HepG2 (cell line): ENCODE measurements around the gene SMLR1. TPM values are rescaled to one million over a fixed set of nuclear protein-coding genes. Genes with fewer than 3 reads are reported as not detected.

Experiments
- CEBPB ChIP-seq: IDR thresholded peaks from 2 replicates; pipeline ENCODE4 v1.6.1; 2011; ENCODE audit warnings: low read depth, low read length, improper control_type of control experiment, borderline replicate concordance
- DNMT3B ChIP-seq: conservative IDR thresholded peaks from 2 replicates; pipeline ENCODE4 v1.6.1; 2016; ENCODE audit warnings: missing biosample characterization, control low read depth
- EEA1 ChIP-seq: sonication (generic); formaldehyde crosslinking; IDR thresholded peaks from 2 replicates; pipeline ENCODE4 v1.5.1; 2020; ENCODE audit warnings: mild to moderate bottlenecking, missing genetic modification reagents, borderline replicate concordance
- ETV6 ChIP-seq: sonication (generic); formaldehyde crosslinking; conservative IDR thresholded peaks from 2 replicates; pipeline ENCODE4 v1.4.0; 2020; ENCODE audit warnings: missing genetic modification reagents
- FUBP1 ChIP-seq: sonication (generic); formaldehyde crosslinking; IDR thresholded peaks from 2 replicates; pipeline ENCODE4 v1.5.1; 2020; ENCODE audit warnings: missing genetic modification reagents, mild to moderate bottlenecking, borderline replicate concordance
- GATA4 ChIP-seq: sonication (generic); IDR thresholded peaks from 2 replicates; pipeline ENCODE4 v1.6.1; 2016; ENCODE audit warnings: antibody characterized with exemption, low read depth, borderline replicate concordance
- GFI1 ChIP-seq: sonication (generic); formaldehyde crosslinking; IDR thresholded peaks from 2 replicates; pipeline ENCODE4 v1.5.0; 2020; ENCODE audit warnings: missing genetic modification reagents, mild to moderate bottlenecking, borderline replicate concordance
- HDAC6 ChIP-seq: fragments of 200-600 bp; sonication (generic); IDR thresholded peaks from 2 replicates; pipeline ENCODE4 v1.7.0; 2017; ENCODE audit warnings: mild to moderate bottlenecking, antibody characterized with exemption, low read length, low read depth
- HMG20B ChIP-seq: conservative IDR thresholded peaks from 2 replicates; pipeline ENCODE4 v1.6.1; 2016; ENCODE audit warnings: missing genetic modification reagents, missing compliant biosample characterization
- JUN ChIP-seq: sonication (generic); formaldehyde crosslinking; IDR thresholded peaks from 2 replicates; pipeline ENCODE4 v1.4.0; 2020; ENCODE audit warnings: mild to moderate bottlenecking, missing genetic modification reagents
- KLF13 ChIP-seq: sonication (generic); formaldehyde crosslinking; IDR thresholded peaks from 2 replicates; pipeline ENCODE4 v1.4.0; 2020; ENCODE audit warnings: mild to moderate bottlenecking, missing genetic modification reagents
- MTA3 ChIP-seq: sonication (generic); formaldehyde crosslinking; IDR thresholded peaks from 2 replicates; pipeline ENCODE4 v1.4.0; 2020; ENCODE audit warnings: missing genetic modification reagents
- MYC ChIP-seq: sonication (generic); formaldehyde crosslinking; IDR thresholded peaks from 2 replicates; pipeline ENCODE4 v1.9.0; 2021; ENCODE audit warnings: missing genetic modification reagents, borderline replicate concordance
- NFE2L1 ChIP-seq: sonication (generic); formaldehyde crosslinking; IDR thresholded peaks from 2 replicates; pipeline ENCODE4 v1.4.0; 2020; ENCODE audit warnings: missing genetic modification reagents, mild to moderate bottlenecking, borderline replicate concordance
- NFYB ChIP-seq: sonication (generic); formaldehyde crosslinking; IDR thresholded peaks from 2 replicates; pipeline ENCODE4 v1.4.0; 2020; ENCODE audit warnings: missing genetic modification reagents
- RNF2 ChIP-seq: fragments of 450-650 bp; conservative IDR thresholded peaks from 2 replicates; pipeline ENCODE4 v1.6.1; 2016; ENCODE audit warnings: low read depth
- SMAD1 ChIP-seq: sonication (generic); formaldehyde crosslinking; IDR thresholded peaks from 2 replicates; pipeline ENCODE4 v1.4.0; 2020; ENCODE audit warnings: missing genetic modification reagents, low read depth, mild to moderate bottlenecking, borderline replicate concordance
- SRY ChIP-seq: sonication (generic); formaldehyde crosslinking; IDR thresholded peaks from 2 replicates; pipeline ENCODE4 v1.8.0; 2022; ENCODE audit warnings: mild to moderate bottlenecking, missing genetic modification reagents
- TBX2 ChIP-seq: sonication (generic); formaldehyde crosslinking; IDR thresholded peaks from 2 replicates; pipeline ENCODE4 v1.5.0; 2020; ENCODE audit warnings: missing genetic modification reagents, mild to moderate bottlenecking, borderline replicate concordance
- TRIM22 ChIP-seq: fragments of 450-650 bp; IDR thresholded peaks from 2 replicates; pipeline ENCODE4 v1.6.1; 2017
- YY1 ChIP-seq: IDR thresholded peaks from 2 replicates; pipeline ENCODE4 v1.6.1; 2011; ENCODE audit warnings: low read length, low read depth, moderate library complexity, mild to moderate bottlenecking; ENCODE audit not compliant: insufficient read depth, insufficient replicate concordance
- ZC3H13 ChIP-seq: sonication (generic); formaldehyde crosslinking; IDR thresholded peaks from 2 replicates; pipeline ENCODE4 v1.8.1; 2023; ENCODE audit warnings: mild to moderate bottlenecking, missing genetic modification reagents, moderate library complexity
- ZNF160 ChIP-seq: sonication (generic); formaldehyde crosslinking; IDR thresholded peaks from 2 replicates; pipeline ENCODE4 v1.8.0; 2022; ENCODE audit warnings: mild to moderate bottlenecking, inconsistent platforms, missing genetic modification reagents
- ZNF264 ChIP-seq: sonication (generic); formaldehyde crosslinking; IDR thresholded peaks from 2 replicates; pipeline ENCODE4 v1.4.0; 2020; ENCODE audit warnings: missing genetic modification reagents
- ZNF30 ChIP-seq: sonication (generic); formaldehyde crosslinking; IDR thresholded peaks from 2 replicates; pipeline ENCODE4 v1.5.0; 2020; ENCODE audit warnings: mild to moderate bottlenecking, missing genetic modification reagents
- ZNF460 ChIP-seq: sonication (generic); formaldehyde crosslinking; IDR thresholded peaks from 2 replicates; pipeline ENCODE4 v1.5.1; 2020; ENCODE audit warnings: missing genetic modification reagents, mild to moderate bottlenecking, borderline replicate concordance
- ZNF580 ChIP-seq: IDR thresholded peaks from 2 replicates; pipeline ENCODE4 v1.6.1; 2016; ENCODE audit warnings: low read depth, borderline replicate concordance
- ZNF615 ChIP-seq: sonication (generic); formaldehyde crosslinking; IDR thresholded peaks from 2 replicates; pipeline ENCODE4 v1.5.0; 2020; ENCODE audit warnings: mild to moderate bottlenecking, missing genetic modification reagents, borderline replicate concordance
- ZNF891 ChIP-seq: sonication (generic); formaldehyde crosslinking; IDR thresholded peaks from 2 replicates; pipeline ENCODE4 v1.5.0; 2020; ENCODE audit warnings: mild to moderate bottlenecking, missing genetic modification reagents
- polyA plus RNA-seq, 8 experiments: library from polyadenylated mRNA; depleted of rRNA in 3 of 8; stranded (reverse) in 7 of 8; unstranded in 1 of 8; fragments of >200 nt; fragmentation: Illumina TruSeq in 4 of 8; extraction: Trizol in 4 of 8; gene quantifications; 2 replicates each; pipeline versions ENCODE4 v1.2.1 to v1.2.3, GENCODE V29; 2011 to 2016; ENCODE audit warnings: low read depth in 4 of 8, missing spikeins in 1 of 8, mixed read lengths in 1 of 8; ENCODE audit not compliant: insufficient read depth in 1 of 8
- total RNA-seq, 5 experiments: library from RNA; depleted of rRNA; stranded (reverse); fragments of >200 nt; fragmentation: Illumina TruSeq; extraction: Trizol; gene quantifications; 2 replicates each; pipeline ENCODE4 v1.2.3, GENCODE V29; 2016; ENCODE audit warnings: low read depth in 1 of 5

Gene SMLR1
- total and polyA plus RNA-seq, 2 of the 13 experiments (the other 11 are each of a cell fraction or from before 2014, with no cell fraction given): 41.8 to 104 TPM

GRCh38 chr6:130815200-130816071, 11.8 kb upstream of the SMLR1 start (continued):
- TF ChIP-seq ZNF891 (CRISPR knock-in tag): no peak
- TF ChIP-seq GFI1 (CRISPR knock-in tag): peak; percentile 92; the same call in 1 of the 2 replicates
- TF ChIP-seq ZC3H13 (CRISPR knock-in tag): no peak
- TF ChIP-seq MYC: no peak
- TF ChIP-seq HMG20B (CRISPR knock-in tag): peak; percentile 91
- no peak for TF ChIP-seq KLF13
- TF ChIP-seq ETV6 (CRISPR knock-in tag): no peak
- no peak for TF ChIP-seq RNF2
- TF ChIP-seq SRY (CRISPR knock-in tag): no peak
- peak; percentile 58; the same call in 1 of the 2 replicates for TF ChIP-seq ZNF580 (CRISPR knock-in tag)
- TF ChIP-seq FUBP1 (CRISPR knock-in tag): no peak
- no peak for TF ChIP-seq ZNF30
- TF ChIP-seq DNMT3B (CRISPR knock-in tag): no peak; the same call in 1 of the 2 replicates
- TF ChIP-seq GATA4: peak; percentile 93
- TF ChIP-seq NFE2L1 (CRISPR knock-in tag): no peak
- no peak for TF ChIP-seq ZNF615 (CRISPR knock-in tag)
- TF ChIP-seq YY1: no peak
- TF ChIP-seq ZNF460 (CRISPR knock-in tag): no peak
- no peak for TF ChIP-seq EEA1
- no peak for TF ChIP-seq HDAC6
- TF ChIP-seq NFYB: no peak
- peak; percentile 31; the same call in 1 of the 2 replicates for TF ChIP-seq ZNF264 (CRISPR knock-in tag)
- peak; percentile 97 for TF ChIP-seq CEBPB
- no peak for TF ChIP-seq MTA3 (CRISPR knock-in tag)
- no peak for TF ChIP-seq TRIM22
- peak; percentile 99 for TF ChIP-seq TBX2 (CRISPR knock-in tag)
- TF ChIP-seq ZNF160 (CRISPR knock-in tag): no peak
- TF ChIP-seq JUN: peak; percentile 84; the same call in 1 of the 2 replicates
- TF ChIP-seq SMAD1 (CRISPR knock-in tag): no peak
